Mucosa of gallbladder (tissue), 1 donor: ENCODE measurements around the gene ZNF836. TPM values are rescaled to one million over a fixed set of nuclear protein-coding genes. Genes with fewer than 3 reads are reported as not detected.

Experiments used
- total RNA-seq: library from RNA; stranded (reverse); gene quantifications from one replicate; pipeline ENCODE4 v1.2.1, GENCODE V29; 2021
- donor health status: DM: no; HTN: no; CAD: no.

Gene ZNF836
- total RNA-seq, 1 donor from 2014 or later = 16.7 TPM

Other genes starting within 250 kb of the ZNF836 start
- 7.9 TPM for gene ZNF613, start 244.1 kb downstream of the ZNF836 start, total RNA-seq
- gene ZNF350, start 184.8 kb downstream of the ZNF836 start, total RNA-seq = 12.8 TPM
- 12.2 TPM for gene ZNF615, start 163.4 kb downstream of the ZNF836 start, total RNA-seq
- gene ZNF614, start 143.2 kb downstream of the ZNF836 start, total RNA-seq = 8.7 TPM
- gene ZNF432, start 122.8 kb downstream of the ZNF836 start, total RNA-seq = 15.1 TPM
- 25.5 TPM for gene ZNF841, start 75.9 kb downstream of the ZNF836 start, total RNA-seq
- 13.4 TPM for gene ZNF616, start 31.7 kb downstream of the ZNF836 start, total RNA-seq
- 286 TPM for gene PPP2R1A, start 18.4 kb upstream of the ZNF836 start, total RNA-seq
- gene ZNF766, start 98.0 kb upstream of the ZNF836 start, total RNA-seq = 17.4 TPM
- gene ZNF480, start 125.5 kb upstream of the ZNF836 start, total RNA-seq = 15.5 TPM
- 6.0 TPM for gene ZNF610, start 164.6 kb upstream of the ZNF836 start, total RNA-seq
- gene ZNF880, start 198.3 kb upstream of the ZNF836 start, total RNA-seq = 18.6 TPM
- gene ZNF528, start 226.2 kb upstream of the ZNF836 start, total RNA-seq = 30.3 TPM